ENCODE data around the gene DNAH6. TPM values are rescaled to one million over a fixed set of nuclear protein-coding genes. Genes with fewer than 3 reads are reported as not detected.
A peak's percentile ranks its signal among the peaks of the same experiment; 100 is the strongest.

The DNAH6 gene
- total and polyA plus RNA-seq, 10 of the 15 experiments (the other 5 are each of a cell fraction or from before 2014, with no cell fraction given) = 0.07 to 1.0 (median 0.29) TPM

DNA sequence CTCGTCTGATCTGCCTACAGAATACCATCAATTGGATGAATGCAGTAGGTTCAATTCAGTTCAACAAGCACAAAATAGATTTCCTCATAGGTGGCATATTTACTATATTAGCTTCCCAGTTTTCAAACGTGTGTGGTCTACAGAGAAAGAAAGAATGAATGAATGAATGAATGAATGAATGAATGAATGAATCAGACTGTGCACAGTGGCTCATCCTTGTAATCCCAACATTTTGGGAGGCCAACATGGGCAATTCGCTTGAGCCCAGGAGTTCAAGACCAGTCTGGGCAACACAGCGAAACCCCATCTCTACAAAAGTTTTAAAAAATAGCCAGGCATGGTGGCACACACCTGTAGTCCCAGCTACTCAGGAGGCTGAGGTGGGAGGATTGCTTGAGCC lies 269.7 kb downstream of the DNAH6 start:
- ChIA-PET SMC1A (ENCODE audit: uncharacterized antibody, unreplicated experiment) (interaction anchor here (1.1 to 1.3 kb wide), 2 partner anchors 11 to 14 kb away, joined by 3 to 4 read pairs; no protein-coding TSS in a partner anchor), RAD21 (ENCODE audit: unreplicated experiment) (interaction anchor here (0.7 kb wide), 1 partner anchor 8 kb away, joined by 4 read pairs; no protein-coding TSS in a partner anchor), CTCF (interaction anchor here (0.7 to 0.9 kb wide), 2 partner anchors 53 to 499 kb away, joined by 3 read pairs; no protein-coding TSS in a partner anchor), POLR2A (no interaction called here)
- Histone ChIP-seq H3K4me3 (no peak overlapping the region), H3K9ac (ENCODE audit: control insufficient read depth, insufficient read depth, low read length) (no peak overlapping the region), H2AFZ (ENCODE audit: control insufficient read depth, low read depth, low read length) (no peak overlapping the region), H4K20me1 (ENCODE audit: control insufficient read depth, insufficient read depth) (no peaks in the 10 kb centered on the region), H3K9me3 (replicated peaks; ENCODE audit: control insufficient read depth, insufficient read depth, low read length) (no peaks in the 10 kb centered on the region), H3K4me1 (ENCODE audit: control insufficient read depth, insufficient read depth, low read length) (peaks cover 5% of the 10 kb centered on the region), H3K79me2 (ENCODE audit: control insufficient read depth, insufficient read depth, low read length) (no peaks in the 10 kb centered on the region), H3K4me2 (ENCODE audit: control insufficient read depth, insufficient read depth) (no peak overlapping the region), H3K27ac (ENCODE audit: control insufficient read depth, insufficient read depth) (no peak overlapping the region), H3K27me3 (replicated peaks in 1 of 2; ENCODE audit: control insufficient read depth in 2 of 2, insufficient read depth in 2 of 2, low read length in 1 of 2) (no peaks in the 10 kb centered on the region), H3K36me3 (ENCODE audit: control insufficient read depth in 2 of 2, insufficient read depth in 2 of 2, low read length in 1 of 2) (no peaks in the 10 kb centered on the region)
- in situ Hi-C loops (cut with MboI) = no loop called here
- intact Hi-C loops (cut with micrococcal nuclease; ENCODE audit: unreplicated experiment) = no loop called here
- TF ChIP-seq MTA2 (IDR thresholded peaks at IDR 0.05; ENCODE audit: low read depth) (no peak), NFYA (IDR thresholded peaks at IDR 0.05; ENCODE audit: borderline replicate concordance, low read depth, low read length) (no peak), YBX1 (IDR thresholded peaks at IDR 0.05) (no peak), ZNF24 (IDR thresholded peaks at IDR 0.05) (peak; percentile 67), ZBTB11 (CRISPR knock-in tag; IDR thresholded peaks at IDR 0.05) (no peak)
- TF ChIP-seq, protein P1, sequence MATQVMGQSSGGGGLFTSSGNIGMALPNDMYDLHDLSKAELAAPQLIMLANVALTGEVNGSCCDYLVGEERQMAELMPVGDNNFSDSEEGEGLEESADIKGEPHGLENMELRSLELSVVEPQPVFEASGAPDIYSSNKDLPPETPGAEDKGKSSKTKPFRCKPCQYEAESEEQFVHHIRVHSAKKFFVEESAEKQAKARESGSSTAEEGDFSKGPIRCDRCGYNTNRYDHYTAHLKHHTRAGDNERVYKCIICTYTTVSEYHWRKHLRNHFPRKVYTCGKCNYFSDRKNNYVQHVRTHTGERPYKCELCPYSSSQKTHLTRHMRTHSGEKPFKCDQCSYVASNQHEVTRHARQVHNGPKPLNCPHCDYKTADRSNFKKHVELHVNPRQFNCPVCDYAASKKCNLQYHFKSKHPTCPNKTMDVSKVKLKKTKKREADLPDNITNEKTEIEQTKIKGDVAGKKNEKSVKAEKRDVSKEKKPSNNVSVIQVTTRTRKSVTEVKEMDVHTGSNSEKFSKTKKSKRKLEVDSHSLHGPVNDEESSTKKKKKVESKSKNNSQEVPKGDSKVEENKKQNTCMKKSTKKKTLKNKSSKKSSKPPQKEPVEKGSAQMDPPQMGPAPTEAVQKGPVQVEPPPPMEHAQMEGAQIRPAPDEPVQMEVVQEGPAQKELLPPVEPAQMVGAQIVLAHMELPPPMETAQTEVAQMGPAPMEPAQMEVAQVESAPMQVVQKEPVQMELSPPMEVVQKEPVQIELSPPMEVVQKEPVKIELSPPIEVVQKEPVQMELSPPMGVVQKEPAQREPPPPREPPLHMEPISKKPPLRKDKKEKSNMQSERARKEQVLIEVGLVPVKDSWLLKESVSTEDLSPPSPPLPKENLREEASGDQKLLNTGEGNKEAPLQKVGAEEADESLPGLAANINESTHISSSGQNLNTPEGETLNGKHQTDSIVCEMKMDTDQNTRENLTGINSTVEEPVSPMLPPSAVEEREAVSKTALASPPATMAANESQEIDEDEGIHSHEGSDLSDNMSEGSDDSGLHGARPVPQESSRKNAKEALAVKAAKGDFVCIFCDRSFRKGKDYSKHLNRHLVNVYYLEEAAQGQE (IDR thresholded peaks at IDR 0.05; ENCODE audit: low read depth, low read length) = no peak
- no TSS peak for BruUV-seq (replicated peaks)
- 37% methylated on average over 4 of the region's 4 CpGs for WGBS (ENCODE audit: insufficient coverage, insufficient replicate concordance, low lambda C conversion rate, missing lambda C conversion rate)
- no peak for FAIRE-seq
- no peak for DNase-seq (ENCODE audit: low read depth, low spot score)
- ATAC-seq = no peak

Measured in GM12878 (cell line).